Raji (cell line): Measurements from ENCODE around the gene CIAO2B.

Experiments used
- POLR2A ChIP-seq: IDR thresholded peaks from 2 replicates; pipeline ENCODE4 v1.6.1; 2011; ENCODE audit warnings: low read depth, low read length, control low read depth; ENCODE audit not compliant: insufficient read depth

Gene CIAO2B

GRCh38 chr16:66958857-66959703, 24.9 kb upstream of the CIAO2B start:
- TF ChIP-seq POLR2A = no peak

GRCh38 chr16:66954097-66954659, 20.0 kb upstream of the CIAO2B start:
- no peak for TF ChIP-seq POLR2A

GRCh38 chr16:66953462-66954096, 19.4 kb upstream of the CIAO2B start:
- no peak for TF ChIP-seq POLR2A

GRCh38 chr16:66952430-66953110, 18.4 kb upstream of the CIAO2B start:
- no peak for TF ChIP-seq POLR2A

GRCh38 chr16:66950971-66951790, 17.0 kb upstream of the CIAO2B start:
- no peak for TF ChIP-seq POLR2A

DNA sequence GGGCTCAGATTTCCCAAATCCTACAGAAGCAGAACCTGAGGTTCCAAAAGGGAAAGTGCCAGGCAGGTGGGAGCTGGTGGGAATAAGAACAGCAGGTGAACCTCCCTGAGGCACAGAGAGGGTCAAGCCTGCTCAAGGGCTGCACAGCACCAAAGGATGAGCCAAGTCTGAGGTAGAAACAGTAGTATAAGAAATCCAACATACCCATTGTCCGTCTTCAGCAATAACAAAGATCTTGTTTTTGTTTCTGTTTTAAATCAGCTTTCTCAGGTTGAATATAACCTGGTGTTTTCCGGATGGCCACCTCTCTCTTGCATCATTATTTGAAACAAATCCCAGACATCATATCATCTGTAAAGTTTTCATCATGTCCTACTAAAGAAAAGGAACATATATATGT, 16.2 kb upstream of the CIAO2B start:
- no peak for TF ChIP-seq POLR2A

- TF ChIP-seq POLR2A = no peak
Observed at GRCh38 chr16:66949472-66949871, 15.3 kb upstream of the CIAO2B start.

- no peak for TF ChIP-seq POLR2A
Observed at GRCh38 chr16:66948837-66949225, 14.6 kb upstream of the CIAO2B start.

DNA sequence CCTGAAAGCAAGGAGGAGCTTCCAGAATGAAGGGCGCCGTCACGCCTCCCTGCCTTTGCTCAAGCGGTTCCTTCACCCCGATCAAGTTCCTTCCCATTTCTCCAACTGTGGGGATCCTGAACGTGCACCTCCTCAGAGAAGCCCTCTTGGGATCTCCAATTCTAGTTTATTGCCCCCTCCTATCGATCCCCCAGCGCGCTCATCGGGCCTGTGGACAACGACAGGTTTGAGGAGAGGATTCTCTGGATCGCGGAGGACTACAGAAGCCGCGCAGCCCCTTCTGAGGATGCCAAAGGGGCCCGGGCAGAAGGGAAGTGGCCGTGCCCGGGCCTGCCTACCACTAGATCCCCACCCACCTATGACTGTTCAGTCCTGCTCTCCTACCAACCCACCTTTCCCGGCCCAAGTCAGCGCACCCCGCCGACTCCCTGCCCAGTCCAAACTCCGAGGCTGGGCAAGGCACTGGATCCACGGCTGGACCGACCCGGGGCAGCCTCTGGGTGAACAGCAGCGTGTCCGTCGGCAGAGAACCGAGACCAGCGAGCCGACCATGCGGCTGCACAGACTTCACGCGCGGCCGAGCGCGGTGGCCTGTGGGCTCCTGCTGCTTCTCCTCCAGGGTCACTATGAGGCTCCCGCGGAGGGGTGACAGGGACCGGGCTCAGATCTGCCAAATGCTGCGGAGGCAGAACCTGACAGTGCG, 14.1 kb upstream of the CIAO2B start:
- TF ChIP-seq POLR2A = no peak

DNA sequence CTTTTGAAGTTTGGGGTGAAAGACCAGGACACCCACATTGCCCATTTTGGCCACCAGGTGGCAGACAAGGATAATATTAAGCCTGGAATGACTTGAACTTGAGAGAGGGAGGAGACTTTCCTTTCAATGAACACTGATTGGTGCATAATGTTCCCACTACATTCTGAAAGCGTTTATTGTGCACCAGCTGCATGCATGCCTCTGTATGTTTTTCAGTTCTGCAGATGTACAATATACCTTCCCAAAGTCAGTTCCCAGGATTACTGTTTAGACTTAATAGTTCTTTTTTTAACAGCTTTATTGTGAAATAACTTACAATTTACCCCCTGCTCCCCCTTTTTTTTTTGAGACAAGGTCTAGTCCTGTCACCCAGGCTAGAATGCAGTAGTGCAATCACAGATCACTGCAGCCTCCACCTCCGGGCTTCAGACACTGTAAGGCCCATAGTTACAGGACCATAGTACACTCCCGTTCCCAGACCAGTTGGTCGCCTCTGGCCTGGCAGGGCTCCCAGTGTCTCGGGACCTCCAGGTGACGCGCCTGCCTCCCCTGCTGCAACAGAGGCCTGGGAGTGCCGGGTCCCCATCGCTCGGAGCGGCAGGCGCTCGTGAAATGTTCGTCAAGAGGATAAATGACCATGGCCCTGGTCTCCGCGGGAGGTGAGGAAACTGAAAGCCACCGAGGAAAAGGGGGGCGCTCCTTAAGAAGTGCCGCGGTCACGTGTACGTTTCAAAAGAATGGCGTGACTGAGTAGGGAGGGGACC, 13.3 kb upstream of the CIAO2B start:
- no peak for TF ChIP-seq POLR2A

- no peak for TF ChIP-seq POLR2A
Observed at GRCh38 chr16:66946974-66947301, 12.7 kb upstream of the CIAO2B start.

DNA sequence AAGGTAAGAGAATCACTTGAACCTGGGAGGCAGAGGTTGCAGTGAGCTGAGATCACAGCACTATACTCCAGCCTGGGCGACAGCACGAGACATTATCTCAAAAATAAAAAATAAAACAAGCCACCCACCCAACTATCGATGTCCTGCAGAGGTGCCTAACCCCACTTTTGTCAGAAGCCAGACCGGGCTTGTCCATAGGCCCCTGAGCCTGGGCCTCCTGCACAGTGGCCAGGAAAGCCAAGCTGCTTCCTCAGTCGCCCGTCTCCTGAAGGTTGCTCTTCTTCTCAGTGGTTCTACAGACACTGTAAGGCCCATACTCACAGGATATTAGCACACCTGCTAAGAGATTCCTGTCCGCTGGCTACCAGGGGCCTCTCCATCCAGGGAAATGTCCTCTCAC, 12.3 kb upstream of the CIAO2B start:
- TF ChIP-seq POLR2A = no peak

- TF ChIP-seq POLR2A = no peak
Observed at GRCh38 chr16:66945939-66946338, 11.7 kb upstream of the CIAO2B start.

- no peak for TF ChIP-seq POLR2A
Observed at GRCh38 chr16:66944054-66944441, 9.8 kb upstream of the CIAO2B start.

GRCh38 chr16:66943426-66944053, 9.3 kb upstream of the CIAO2B start:
- TF ChIP-seq POLR2A = no peak
